Smooth muscle cell (in vitro differentiated cells): ENCODE measurements around the gene MYO7B. TPM values are rescaled to one million over a fixed set of nuclear protein-coding genes. Genes with fewer than 3 reads are reported as not detected.

ENCODE experiments used
- DNase-seq: peaks from one replicate; lab custom pipeline; 2025; ENCODE audit not compliant: unreplicated experiment; lab: John Stamatoyannopoulos, UW
- H2AFZ ChIP-seq: fragments of 200-600 bp; sonication (generic); 2 replicates; pipeline ENCODE4 v1.6.0; 2016; ENCODE audit warnings: antibody characterized with exemption, low read depth, mild to moderate bottlenecking
- H3F3A ChIP-seq: fragments of 200-600 bp; sonication (generic); 2 replicates; pipeline ENCODE4 v1.6.0; 2017; ENCODE audit warnings: antibody characterized with exemption, low read depth
- H3K27ac ChIP-seq: fragments of 200-600 bp; sonication (generic); 2 replicates; pipeline ENCODE4 v1.5.1; 2016; ENCODE audit warnings: low read depth, mild to moderate bottlenecking
- H3K27me3 ChIP-seq: fragments of 200-600 bp; sonication (generic); 2 replicates; pipeline ENCODE4 v1.6.1; 2016; ENCODE audit warnings: low read depth, mild to moderate bottlenecking
- H3K36me3 ChIP-seq: fragments of 200-600 bp; sonication (generic); 2 replicates; pipeline ENCODE4 v1.5.1; 2016; ENCODE audit warnings: low read depth
- H3K4me1 ChIP-seq: fragments of 200-600 bp; sonication (generic); 2 replicates; pipeline ENCODE4 v1.5.1; 2016; ENCODE audit warnings: low read depth
- H3K4me2 ChIP-seq: fragments of 200-600 bp; sonication (generic); 2 replicates; pipeline ENCODE4 v1.6.0; 2016; ENCODE audit warnings: mild to moderate bottlenecking
- H3K4me3 ChIP-seq: fragments of 200-600 bp; sonication (generic); 2 replicates; pipeline ENCODE4 v1.5.1; 2016; ENCODE audit warnings: mild to moderate bottlenecking
- H3K79me2 ChIP-seq: fragments of 200-600 bp; sonication (generic); 2 replicates; pipeline ENCODE4 v1.6.0; 2016; ENCODE audit warnings: low read depth, mild to moderate bottlenecking
- H3K9ac ChIP-seq: fragments of 200-600 bp; sonication (generic); 2 replicates; pipeline ENCODE4 v1.6.0; 2016; ENCODE audit warnings: low read depth
- H3K9me3 ChIP-seq: fragments of 200-600 bp; sonication (generic); replicated peaks from 2 replicates; pipeline ENCODE4 v1.5.1; 2016; ENCODE audit warnings: low read depth
- H4K20me1 ChIP-seq: fragments of 200-600 bp; sonication (generic); 2 replicates; pipeline ENCODE4 v1.6.0; 2016; ENCODE audit warnings: low read depth
- CTCF ChIP-seq: fragments of 200-600 bp; sonication (generic); IDR thresholded peaks from 2 replicates; pipeline ENCODE4 v1.5.1; 2017; ENCODE audit warnings: borderline replicate concordance, mild to moderate bottlenecking, antibody characterized with exemption; ENCODE audit not compliant: insufficient read depth, poor library complexity, severe bottlenecking
- WGBS: methylation state at CpG from one replicate; pipeline ENCODE4 v1.1.7; 2016; ENCODE audit warnings: low lambda C conversion rate; 5-methylcytosine and 5-hydroxymethylcytosine counted together
- polyA plus RNA-seq: library from polyadenylated mRNA; unstranded; fragments of >200 nt; fragmentation: Nextera tagmentation; extraction: Ambion mirVana; gene quantifications from 2 replicates; pipeline ENCODE4 v1.2.1, GENCODE V29; 2016
- total RNA-seq: library from RNA; depleted of rRNA; stranded (reverse); fragments of >200 nt; gene quantifications from 2 replicates; pipeline ENCODE4 v1.2.3, GENCODE V29; 2014

The MYO7B gene
- total and polyA plus RNA-seq, 2 experiments from 2014 or later = 0.09 to 0.35 TPM

GRCh38 chr2:127563458-127564428 lies 28.3 kb downstream of the MYO7B start:
- Histone ChIP-seq H3K4me3 (no peak overlapping the region), H4K20me1 (no peaks in the 10 kb centered on the region), H3F3A (no peaks in the 10 kb centered on the region), H3K79me2 (no peaks in the 10 kb centered on the region), H3K9ac (no peak overlapping the region), H3K9me3 (no peaks in the 10 kb centered on the region), H3K27me3 (no peaks in the 10 kb centered on the region), H2AFZ (no peak overlapping the region), H3K4me2 (no peak overlapping the region), H3K4me1 (no peaks in the 10 kb centered on the region), H3K27ac (no peak overlapping the region), H3K36me3 (no peaks in the 10 kb centered on the region)
- DNase-seq = no peak
- TF ChIP-seq CTCF = no peak
- 83% methylated on average over 14 of the region's 14 CpGs for WGBS

- DNase-seq = no peak
- no peak overlapping the region for H3K27ac ChIP-seq
- no peak for TF ChIP-seq CTCF
- no peaks in the 10 kb centered on the region for H3F3A ChIP-seq
- no peak overlapping the region for H3K9ac ChIP-seq
- H3K27me3 ChIP-seq = no peaks in the 10 kb centered on the region
- H4K20me1 ChIP-seq = no peaks in the 10 kb centered on the region
- H3K4me2 ChIP-seq = no peak overlapping the region
- no peaks in the 10 kb centered on the region for H3K79me2 ChIP-seq
- H3K4me1 ChIP-seq = no peaks in the 10 kb centered on the region
- no peak overlapping the region for H3K4me3 ChIP-seq
- H2AFZ ChIP-seq = no peak overlapping the region
- H3K9me3 ChIP-seq = no peaks in the 10 kb centered on the region
- H3K36me3 ChIP-seq = no peaks in the 10 kb centered on the region
- 86% methylated on average over 11 of the region's 11 CpGs for WGBS
These were observed 29.2 kb downstream of the MYO7B start for GRCh38 chr2:127564429-127565260.

DNA sequence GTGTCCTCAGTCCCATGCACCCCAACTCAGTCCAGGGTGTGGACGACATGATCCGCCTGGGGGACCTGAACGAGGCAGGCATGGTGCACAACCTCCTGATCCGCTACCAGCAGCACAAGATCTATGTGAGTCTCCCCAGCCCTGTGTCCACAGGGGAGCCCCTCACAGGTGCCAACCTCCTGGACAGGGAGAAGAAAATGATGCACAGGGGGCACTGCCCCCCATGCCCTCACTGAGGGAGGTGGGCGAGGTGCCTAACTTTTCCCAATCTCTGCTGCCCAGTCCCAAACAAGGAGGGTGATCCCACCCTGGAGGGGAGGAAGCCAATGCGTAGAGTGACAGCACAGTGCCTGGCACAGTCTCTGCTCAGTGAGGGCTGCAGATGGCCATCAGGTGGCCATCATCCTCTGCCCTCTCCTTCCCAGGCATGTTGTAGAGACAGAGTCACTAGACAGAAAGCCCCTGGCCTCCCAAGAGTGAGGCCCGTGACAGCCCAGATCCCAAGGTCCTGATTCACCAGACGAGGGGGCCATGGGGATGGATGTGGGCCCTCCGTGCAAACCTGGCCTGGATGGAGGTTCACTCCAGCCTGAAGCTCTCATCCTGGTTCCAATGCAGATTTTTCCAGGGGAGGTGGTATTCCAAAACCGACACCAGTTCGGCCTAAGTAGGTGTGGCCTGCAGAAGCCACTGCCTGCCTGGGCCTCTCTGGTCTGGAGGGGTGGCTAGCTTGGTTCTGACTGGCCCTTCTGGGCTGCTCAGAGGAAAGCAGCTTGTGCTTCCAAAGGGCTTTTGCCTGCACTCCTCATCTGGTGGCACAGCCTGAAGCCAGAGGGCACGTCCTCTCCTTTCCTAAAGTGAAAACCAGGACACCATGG lies 30.0 kb downstream of the MYO7B start:
- H3K9ac ChIP-seq = no peak overlapping the region
- H3F3A ChIP-seq = no peaks in the 10 kb centered on the region
- no peaks in the 10 kb centered on the region for H4K20me1 ChIP-seq
- H3K27ac ChIP-seq = no peak overlapping the region
- H3K79me2 ChIP-seq = no peaks in the 10 kb centered on the region
- no peaks in the 10 kb centered on the region for H3K4me1 ChIP-seq
- no peaks in the 10 kb centered on the region for H3K9me3 ChIP-seq
- WGBS = 93% methylated on average over 12 of the region's 12 CpGs
- no peak for DNase-seq
- no peak for TF ChIP-seq CTCF
- no peak overlapping the region for H3K4me2 ChIP-seq
- no peak overlapping the region for H2AFZ ChIP-seq
- no peaks in the 10 kb centered on the region for H3K27me3 ChIP-seq
- no peaks in the 10 kb centered on the region for H3K36me3 ChIP-seq
- no peak overlapping the region for H3K4me3 ChIP-seq
